H1 (cell line): ENCODE measurements around the gene RPTOR. TPM values are rescaled to one million over a fixed set of nuclear protein-coding genes. Genes with fewer than 3 reads are reported as not detected.

Experiments used
- CHD7 ChIP-seq: fragments of 300-600 bp; sonication (generic); IDR thresholded peaks from 2 replicates; pipeline ENCODE4 v1.7.1; 2012; ENCODE audit warnings: low read length, moderate library complexity, mild to moderate bottlenecking, inconsistent platforms; ENCODE audit not compliant: insufficient replicate concordance
- SRF ChIP-seq: IDR thresholded peaks from 2 replicates; pipeline ENCODE4 v1.6.1; 2011; ENCODE audit warnings: mild to moderate bottlenecking, low read depth, low read length, moderate library complexity
- polyA plus RNA-seq, 7 experiments: library from polyadenylated mRNA; depleted of rRNA in 3 of 7; stranded (reverse) in 5 of 7; unstranded in 2 of 7; fragments of >200 nt in 5 of 7; fragments of 200-250 nt in 2 of 7; gene quantifications; 1 replicate in 5 of 7; 2 replicates in 1 of 7; 4 replicates in 1 of 7; pipeline versions ENCODE4 v1.2.1 to v1.2.3, GENCODE V29; 2011 to 2013; ENCODE audit warnings: missing spikeins in 2 of 7, mixed read lengths in 2 of 7
- total RNA-seq: library from RNA; stranded (reverse); fragmentation: NEBNext Ultra II Directional; extraction: Animal tissue kit (Norgen Biotek cat#: 25700); gene quantifications from 2 replicates; pipeline ENCODE4 v1.2.1, GENCODE V29; 2021

Gene RPTOR
- total and polyA plus RNA-seq, 2 of the 8 experiments (the other 6 are each of a cell fraction or from before 2014, with no cell fraction given) = 6.9 to 28.7 TPM

- no peak for TF ChIP-seq CHD7
- no peak for TF ChIP-seq SRF
These were observed 135.2 kb downstream of the RPTOR start (continued) for GRCh38 chr17:80679816-80680215.
